H1 (cell line): Measurements from ENCODE around the gene TNS1. TPM values are rescaled to one million over a fixed set of nuclear protein-coding genes. Genes with fewer than 3 reads are reported as not detected.

ENCODE experiments used
- CHD1 ChIP-seq: IDR thresholded peaks from 2 replicates; pipeline ENCODE4 v1.6.1; 2012; ENCODE audit warnings: low read depth, low read length, improper control_type of control experiment
- JUN ChIP-seq: IDR thresholded peaks from 2 replicates; pipeline ENCODE4 v1.6.1; 2011; ENCODE audit warnings: low read depth, mild to moderate bottlenecking, improper control_type of control experiment, low read length
- MAFK ChIP-seq: IDR thresholded peaks from 2 replicates; pipeline ENCODE4 v1.6.1; 2012; ENCODE audit warnings: low read depth, mild to moderate bottlenecking, improper control_type of control experiment, low read length
- NRF1 ChIP-seq: IDR thresholded peaks from 2 replicates; pipeline ENCODE4 v1.6.1; 2011; ENCODE audit warnings: mild to moderate bottlenecking, low read depth, low read length, improper control_type of control experiment
- RFX5 ChIP-seq: IDR thresholded peaks from 2 replicates; pipeline ENCODE4 v1.6.1; 2011; ENCODE audit warnings: low read depth, low read length, improper control_type of control experiment, borderline replicate concordance
- TEAD4 ChIP-seq: IDR thresholded peaks from 2 replicates; pipeline ENCODE4 v1.6.1; 2012; ENCODE audit warnings: low read depth, low read length, inconsistent platforms, mixed read lengths
- ZNF274 ChIP-seq: IDR thresholded peaks from 2 replicates; pipeline ENCODE4 v1.7.0; 2012; ENCODE audit warnings: low read length, borderline replicate concordance; ENCODE audit errors: extremely low read depth
- polyA plus RNA-seq, 7 experiments: library from polyadenylated mRNA; depleted of rRNA in 3 of 7; stranded (reverse) in 5 of 7; unstranded in 2 of 7; fragments of >200 nt in 5 of 7; fragments of 200-250 nt in 2 of 7; gene quantifications; 1 replicate in 5 of 7; 2 replicates in 1 of 7; 4 replicates in 1 of 7; pipeline versions ENCODE4 v1.2.1 to v1.2.3, GENCODE V29; 2011 to 2013; ENCODE audit warnings: missing spikeins in 2 of 7, mixed read lengths in 2 of 7
- total RNA-seq: library from RNA; stranded (reverse); fragmentation: NEBNext Ultra II Directional; extraction: Animal tissue kit (Norgen Biotek cat#: 25700); gene quantifications from 2 replicates; pipeline ENCODE4 v1.2.1, GENCODE V29; 2021
- TF ChIP-seq, protein P1 (sequence below): IDR thresholded peaks from 2 replicates; pipeline ENCODE4 v1.6.1; 2012; ENCODE audit warnings: inconsistent platforms
- TF ChIP-seq, protein P2 (sequence below): IDR thresholded peaks from 2 replicates; pipeline ENCODE4 v1.6.1; 2012; ENCODE audit warnings: low read length, inconsistent platforms

The TNS1 gene
- total and polyA plus RNA-seq, 2 of the 8 experiments (the other 6 are each of a cell fraction or from before 2014, with no cell fraction given) = 1.5 to 5.1 TPM

GRCh38 chr2:217992061-217992460 is 10.7 kb downstream of the TNS1 start (continued):
- TF ChIP-seq MAFK = no peak
- no peak for TF ChIP-seq ZNF274
- no peak for TF ChIP-seq RFX5
- TF ChIP-seq CHD1 = no peak
- TF ChIP-seq, protein P1, sequence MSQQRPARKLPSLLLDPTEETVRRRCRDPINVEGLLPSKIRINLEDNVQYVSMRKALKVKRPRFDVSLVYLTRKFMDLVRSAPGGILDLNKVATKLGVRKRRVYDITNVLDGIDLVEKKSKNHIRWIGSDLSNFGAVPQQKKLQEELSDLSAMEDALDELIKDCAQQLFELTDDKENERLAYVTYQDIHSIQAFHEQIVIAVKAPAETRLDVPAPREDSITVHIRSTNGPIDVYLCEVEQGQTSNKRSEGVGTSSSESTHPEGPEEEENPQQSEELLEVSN = no peak
- TF ChIP-seq, protein P2, sequence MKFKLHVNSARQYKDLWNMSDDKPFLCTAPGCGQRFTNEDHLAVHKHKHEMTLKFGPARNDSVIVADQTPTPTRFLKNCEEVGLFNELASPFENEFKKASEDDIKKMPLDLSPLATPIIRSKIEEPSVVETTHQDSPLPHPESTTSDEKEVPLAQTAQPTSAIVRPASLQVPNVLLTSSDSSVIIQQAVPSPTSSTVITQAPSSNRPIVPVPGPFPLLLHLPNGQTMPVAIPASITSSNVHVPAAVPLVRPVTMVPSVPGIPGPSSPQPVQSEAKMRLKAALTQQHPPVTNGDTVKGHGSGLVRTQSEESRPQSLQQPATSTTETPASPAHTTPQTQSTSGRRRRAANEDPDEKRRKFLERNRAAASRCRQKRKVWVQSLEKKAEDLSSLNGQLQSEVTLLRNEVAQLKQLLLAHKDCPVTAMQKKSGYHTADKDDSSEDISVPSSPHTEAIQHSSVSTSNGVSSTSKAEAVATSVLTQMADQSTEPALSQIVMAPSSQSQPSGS = no peak
- no peak for TF ChIP-seq NRF1
- no peak for TF ChIP-seq JUN
- TF ChIP-seq TEAD4 = no peak
